Right renal cortex interstitium (tissue), 3 donors: ENCODE data around the gene RBM27. TPM values are rescaled to one million over a fixed set of nuclear protein-coding genes. Genes with fewer than 3 reads are reported as not detected.
"Not testable (repeated sequence)": the region's sequence is repeated elsewhere in the genome, so short reads cannot be mapped to it uniquely, and the experiment has no call there.

Experiments used
- DNase-seq, 3 donors: peaks; one replicate each; pipeline ENCODE4 v3.0.0-alpha.2; 2013; ENCODE audit warnings: low read depth in 3 of 3, low spot score in 2 of 3
- polyA plus RNA-seq, 3 donors: library from polyadenylated mRNA; unstranded; fragments of 120-200 nt; gene quantifications; one replicate each; pipeline ENCODE4 v1.2.1, GENCODE V29; 2013; ENCODE audit not compliant: insufficient read length in 3 of 3

RBM27 gene
- polyA plus RNA-seq, 3 donors: 28.5 to 31.3 (median 30.6) TPM

DNA sequence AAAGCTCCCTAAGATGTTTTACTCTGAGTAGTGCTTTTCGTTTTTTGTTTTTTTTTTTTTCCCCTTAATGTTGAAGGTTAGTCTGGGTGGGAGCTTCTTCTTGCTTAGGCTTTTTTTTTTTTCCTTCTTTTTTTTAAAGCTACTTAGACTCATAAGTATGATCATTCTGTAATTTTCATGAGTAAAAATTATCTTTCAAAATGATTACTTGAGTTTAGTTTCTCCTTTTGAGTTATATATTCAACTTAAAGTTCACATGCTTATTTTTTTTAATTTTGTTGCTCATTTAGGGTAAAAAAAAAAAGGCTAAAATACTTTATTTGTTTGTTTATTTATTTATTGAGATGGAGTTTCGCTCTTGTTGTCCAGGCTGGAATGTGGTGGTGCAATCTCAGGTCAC, 2.9 kb downstream of the RBM27 start:
- DNase-seq: no peak

DNA sequence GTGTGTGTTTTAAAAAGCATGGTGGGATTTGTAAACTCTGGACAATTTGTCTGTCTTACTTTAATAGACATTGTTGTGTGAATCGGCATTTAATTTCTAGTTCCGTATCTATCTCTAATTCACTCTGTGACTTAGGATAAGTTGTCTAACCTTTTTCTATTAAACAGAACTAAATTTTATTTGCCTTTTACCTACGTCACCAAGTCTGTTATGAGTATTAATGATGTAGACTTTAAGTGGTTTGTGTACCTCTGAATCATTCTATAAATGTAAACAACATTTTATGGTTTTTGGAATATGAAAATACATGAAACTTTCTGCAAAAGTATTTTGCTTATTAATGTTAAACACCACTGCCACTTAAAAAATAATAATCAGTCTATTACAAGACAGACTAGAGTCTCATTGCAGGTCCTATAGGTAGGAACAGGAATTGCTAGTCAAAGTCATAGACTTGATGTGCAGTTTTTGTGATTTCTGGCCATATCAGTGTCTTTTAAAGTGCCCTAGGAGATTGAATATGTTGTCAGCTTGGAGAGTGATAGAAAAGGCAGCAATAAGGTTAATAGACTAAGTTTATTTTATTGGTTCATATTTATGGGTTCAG, 5.6 kb downstream of the RBM27 start:
- no peak for DNase-seq

DNA sequence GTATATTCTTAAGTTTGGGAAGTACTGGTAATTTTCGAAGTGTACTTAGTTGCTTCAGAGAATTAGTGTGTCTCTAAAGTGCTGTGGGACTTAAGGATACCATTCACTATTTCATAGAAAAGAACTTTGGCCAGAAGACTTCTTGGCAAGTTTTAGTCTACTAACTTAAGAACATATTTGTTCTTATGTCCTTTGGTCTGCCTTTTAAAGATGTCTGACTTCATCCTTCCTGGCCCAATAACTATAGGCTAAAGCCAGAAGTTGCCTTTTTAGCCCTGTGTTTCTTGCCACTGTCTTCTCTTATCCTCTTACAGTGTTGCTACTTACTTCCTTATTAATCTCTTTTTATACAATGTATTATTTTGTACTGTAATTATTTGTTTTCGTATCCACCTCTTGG, 6.3 kb downstream of the RBM27 start:
- DNase-seq: no peak

DNA sequence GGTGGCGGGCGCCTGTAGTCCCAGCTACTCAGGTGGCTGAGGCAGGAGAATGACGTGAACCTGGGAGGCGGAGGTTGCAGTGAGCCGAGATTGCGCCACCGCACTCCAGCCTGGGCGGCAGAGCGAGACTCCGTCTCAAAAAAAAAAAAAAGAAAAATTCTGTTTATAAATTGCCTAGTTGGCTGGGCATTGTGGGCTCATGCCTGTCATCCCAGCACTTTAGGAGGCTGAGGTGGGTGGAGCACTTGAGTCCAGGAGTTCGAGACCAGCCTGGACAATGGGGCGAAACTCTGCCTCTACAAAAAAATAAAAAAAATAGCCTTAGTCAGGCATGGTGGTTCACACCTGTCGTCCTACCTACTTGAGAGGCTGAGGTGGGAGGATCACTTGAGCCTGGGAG, 7.4 kb downstream of the RBM27 start:
- DNase-seq: not testable (repeated sequence)

DNA sequence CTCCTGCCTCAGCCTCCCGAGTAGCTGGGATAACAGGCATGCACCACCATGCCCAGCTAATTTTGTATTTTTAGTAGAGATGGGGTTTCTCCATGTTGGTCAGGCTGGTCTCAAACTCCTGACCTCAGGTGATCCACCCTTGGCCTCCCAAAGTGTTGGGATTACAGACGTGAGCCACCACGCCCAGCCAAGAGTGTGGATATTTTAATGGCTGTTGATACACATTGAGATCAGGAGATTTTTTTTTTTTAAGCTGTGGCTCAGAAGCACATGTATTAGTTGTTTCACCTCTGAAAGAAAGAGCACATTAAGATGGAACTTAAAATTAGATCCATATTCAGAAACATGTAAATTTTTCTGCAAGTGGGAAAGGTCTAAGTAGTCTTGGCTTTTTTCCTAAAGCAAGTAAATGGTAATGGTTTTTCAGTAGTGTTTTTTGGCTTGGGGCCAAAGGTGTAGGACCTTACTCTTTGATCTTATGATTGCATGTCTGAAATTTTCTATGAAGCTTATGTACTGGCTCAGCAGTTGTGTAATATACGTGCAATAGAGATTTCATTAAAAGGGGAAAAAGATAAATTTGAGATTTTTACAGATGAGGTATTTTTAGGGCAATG, 9.9 kb downstream of the RBM27 start:
- no peak for DNase-seq

DNA sequence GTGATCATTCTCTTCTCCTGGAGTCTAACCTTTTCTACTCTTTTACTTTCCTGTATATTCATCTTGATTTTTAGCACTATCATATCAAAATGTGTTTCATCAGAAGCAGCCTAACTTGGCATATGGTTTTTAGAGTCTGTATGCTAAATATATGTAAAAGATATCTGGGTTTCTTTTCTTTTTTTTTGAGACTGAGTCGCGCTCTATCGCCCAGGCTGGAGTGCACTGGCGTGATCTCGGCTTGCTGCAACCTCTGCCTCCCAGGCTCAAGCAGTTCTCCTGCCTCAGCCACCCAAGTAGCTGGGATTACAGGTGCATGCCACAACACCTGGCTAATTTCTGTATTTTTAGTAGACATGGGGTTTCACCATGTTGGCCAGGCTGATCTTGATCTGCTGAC, 11.5 kb downstream of the RBM27 start:
- DNase-seq: not testable (repeated sequence)

DNA sequence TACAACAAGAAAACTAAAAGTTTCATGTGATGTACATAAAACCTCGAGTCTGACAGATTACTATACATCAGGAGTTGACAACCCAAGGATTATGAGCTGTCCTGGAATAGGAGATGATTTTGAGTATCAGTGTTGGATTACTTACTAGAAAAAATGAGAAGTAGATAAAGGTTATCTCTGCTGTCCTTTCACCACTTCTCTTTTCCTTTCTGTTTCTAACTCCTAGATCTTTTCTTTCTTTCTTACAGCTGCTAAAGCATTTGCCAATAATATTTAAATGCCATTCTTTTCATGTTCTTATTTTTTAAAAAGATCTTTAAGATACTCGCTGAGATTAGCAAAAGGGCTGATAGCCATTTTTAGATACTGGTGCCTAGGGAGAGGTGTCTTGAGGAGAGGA, 14.8 kb downstream of the RBM27 start:
- DNase-seq: no peak

DNA sequence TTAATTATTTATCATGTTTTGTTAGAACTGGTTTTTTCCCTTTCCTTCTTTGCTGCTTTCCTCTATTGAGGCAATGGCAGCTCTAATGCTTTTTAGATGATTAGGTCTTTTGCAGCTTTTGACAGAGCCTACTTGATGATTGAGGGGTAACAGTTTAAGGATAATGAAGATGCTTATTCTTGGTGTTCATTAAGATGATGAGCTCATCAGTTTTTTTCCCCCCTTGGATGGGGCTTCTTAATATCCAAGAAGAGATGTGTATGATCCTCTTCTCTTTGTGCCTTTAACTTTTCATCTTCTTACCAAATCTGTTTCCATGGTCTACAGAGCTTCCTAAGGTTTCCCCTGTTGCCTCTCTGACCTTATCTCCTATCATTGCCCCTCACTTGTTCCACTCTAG, 15.8 kb downstream of the RBM27 start:
- no peak for DNase-seq

DNA sequence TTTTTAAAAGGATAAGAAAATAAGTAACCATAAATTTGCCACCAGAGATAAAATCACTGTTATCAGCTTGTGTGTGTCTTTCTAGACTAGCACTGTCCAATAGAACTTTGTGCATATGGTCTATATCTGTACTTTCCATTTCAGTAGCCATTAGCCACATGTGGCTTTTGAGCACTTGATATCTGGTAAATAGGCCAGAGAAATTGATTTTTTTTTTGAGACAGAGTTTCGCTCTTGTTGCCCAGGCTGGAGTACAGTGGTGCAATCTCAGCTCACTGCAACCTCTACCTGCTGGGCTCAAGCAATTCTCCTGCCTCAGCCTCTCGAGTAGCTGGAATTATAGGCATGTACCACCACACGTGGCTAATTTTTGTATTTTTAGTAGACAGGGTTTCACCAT, 17.8 kb downstream of the RBM27 start:
- DNase-seq: no peak

DNA sequence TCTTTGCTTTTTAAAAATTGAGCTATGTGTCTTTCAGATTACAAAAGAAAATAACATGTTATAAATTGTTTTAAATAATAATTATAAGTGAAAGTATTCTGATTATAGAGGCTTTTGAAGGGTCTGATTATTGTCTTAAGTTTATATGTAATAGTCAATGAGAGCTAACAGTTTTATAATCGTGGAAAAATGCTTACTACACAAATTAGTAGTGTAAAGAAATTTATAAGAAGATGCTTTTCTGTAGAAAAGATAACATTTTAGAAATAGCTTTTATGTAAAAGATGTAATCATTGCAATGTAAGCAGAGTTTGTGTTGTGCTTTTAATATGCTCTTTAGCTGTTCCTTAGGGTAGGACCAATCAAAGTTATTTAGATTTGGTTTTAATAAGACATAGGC, 18.6 kb downstream of the RBM27 start:
- DNase-seq: no peak

DNA sequence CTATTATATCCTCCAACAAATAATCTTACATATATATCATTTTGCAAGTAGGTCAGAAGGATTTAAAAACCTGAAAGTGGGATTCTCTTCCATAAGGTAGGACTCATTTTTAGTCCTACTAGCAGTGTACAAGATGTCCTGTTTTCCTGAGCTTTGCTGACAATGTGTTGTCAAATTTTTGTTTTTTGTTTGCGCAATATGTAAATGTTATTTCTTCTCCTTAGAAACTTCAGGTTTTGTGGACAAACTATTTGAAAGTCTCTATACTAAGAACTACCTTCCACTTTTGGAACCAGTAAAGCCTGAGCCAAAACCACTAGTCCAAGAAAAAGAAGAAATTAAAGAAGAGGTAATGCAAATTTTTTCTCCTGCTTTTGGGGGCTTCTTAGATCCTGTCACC, 19.8 kb downstream of the RBM27 start:
- DNase-seq: no peak

DNA sequence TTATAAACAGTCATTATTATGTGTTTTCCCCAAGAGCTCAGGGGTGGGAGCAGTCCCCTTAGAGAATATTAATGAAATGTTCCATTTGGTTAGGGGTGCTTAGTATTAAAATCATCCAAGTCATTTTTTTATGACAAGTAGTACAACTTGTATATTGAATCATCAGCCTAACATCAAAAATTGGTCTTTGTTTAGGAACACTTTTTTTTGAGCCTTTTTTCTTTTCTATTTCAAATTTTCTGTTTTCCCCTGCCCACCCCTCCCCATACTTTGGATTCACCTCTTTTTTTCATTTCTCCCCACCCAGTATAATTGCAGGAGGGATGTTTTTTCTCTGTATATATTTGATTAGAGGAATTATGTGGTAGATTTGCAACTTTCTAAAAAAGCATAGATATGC, 25.8 kb downstream of the RBM27 start:
- DNase-seq: no peak

DNA sequence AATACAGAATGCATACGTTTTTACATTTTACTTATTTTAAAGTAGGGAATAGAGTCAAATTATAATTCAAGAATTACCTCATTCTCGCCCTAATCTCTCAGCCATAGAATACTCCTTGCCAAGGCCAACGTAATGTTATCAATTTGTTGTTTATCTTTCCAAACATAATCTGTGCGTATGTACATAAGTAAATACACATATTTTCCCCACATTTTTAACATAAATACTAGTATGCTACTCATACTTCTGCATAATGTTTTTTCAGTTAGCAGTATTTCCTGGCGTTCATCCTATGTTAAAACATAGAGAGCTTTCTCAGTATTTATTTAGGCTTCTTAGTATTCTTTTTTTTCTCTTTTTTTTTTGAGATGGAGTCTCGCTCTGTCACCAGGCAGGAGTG, 28.8 kb downstream of the RBM27 start:
- no peak for DNase-seq

DNA sequence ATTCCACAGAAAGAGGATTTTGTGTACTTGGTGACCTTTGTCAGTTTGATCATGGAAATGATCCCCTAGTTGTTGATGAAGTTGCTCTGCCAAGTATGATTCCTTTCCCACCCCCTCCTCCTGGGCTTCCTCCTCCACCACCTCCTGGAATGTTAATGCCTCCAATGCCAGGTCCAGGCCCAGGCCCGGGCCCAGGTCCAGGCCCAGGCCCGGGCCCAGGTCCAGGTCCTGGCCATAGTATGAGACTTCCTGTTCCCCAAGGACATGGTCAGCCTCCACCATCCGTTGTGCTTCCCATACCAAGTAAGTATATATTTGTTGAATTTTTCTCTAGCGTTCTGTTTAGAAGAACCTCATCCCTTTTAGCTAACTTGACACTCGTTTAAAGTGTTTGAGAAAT, 30.0 kb downstream of the RBM27 start:
- DNase-seq: no peak

DNA sequence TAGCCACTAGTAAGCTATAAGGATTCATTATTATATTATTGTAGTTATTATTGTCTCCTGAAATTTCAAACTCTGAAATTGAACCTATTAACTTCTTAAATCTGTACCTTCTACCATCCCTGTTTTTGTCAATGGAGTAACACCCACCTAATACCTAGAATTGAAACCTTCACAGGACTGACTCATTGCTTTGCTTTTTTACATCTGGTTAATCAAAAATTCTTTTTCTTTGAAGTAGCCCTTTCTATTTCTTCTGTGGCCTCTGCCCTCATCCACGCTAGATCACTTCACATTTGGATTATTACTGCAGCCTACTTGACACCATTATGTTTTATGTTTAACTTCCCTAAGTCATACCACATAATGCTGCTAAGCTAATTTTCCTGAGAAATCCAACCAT, 35.6 kb downstream of the RBM27 start:
- DNase-seq: no peak

DNA sequence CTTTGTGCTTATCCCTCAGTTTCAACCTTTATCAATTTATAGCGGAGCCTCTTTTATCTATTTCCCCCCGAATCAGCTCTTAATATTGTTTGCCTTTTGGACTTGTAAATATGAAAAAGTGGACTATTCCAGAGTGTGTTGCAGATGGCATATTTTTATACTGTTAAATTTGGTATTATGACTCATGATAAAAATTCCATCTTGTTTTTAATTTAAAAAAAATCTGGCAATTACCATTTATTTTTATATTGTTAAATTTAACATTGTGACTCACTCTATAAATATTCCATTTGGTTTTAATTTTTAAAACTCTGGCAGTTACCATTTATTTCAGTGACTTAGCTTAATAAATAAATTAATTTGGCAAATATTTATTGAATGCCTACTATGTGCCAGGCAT, 37.5 kb downstream of the RBM27 start:
- DNase-seq: no peak

DNA sequence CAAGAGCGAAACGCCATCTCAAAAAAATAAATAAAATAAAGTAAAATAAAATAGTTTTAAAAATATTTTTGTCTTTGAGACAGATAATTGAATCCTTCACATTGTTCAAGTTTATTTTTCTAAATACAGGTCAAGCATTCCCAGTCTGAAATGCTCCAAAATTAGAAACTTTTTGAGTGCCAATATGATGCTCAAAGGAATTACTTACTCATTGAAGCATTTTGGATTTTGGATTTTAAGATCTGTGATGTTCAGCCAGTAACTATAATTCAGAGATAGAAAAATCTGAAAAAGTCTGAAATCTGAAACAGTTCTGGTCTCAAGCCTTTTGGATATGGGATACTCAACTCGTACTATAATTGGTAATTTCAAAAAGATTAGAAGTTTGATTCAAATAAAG, 39.8 kb downstream of the RBM27 start:
- DNase-seq: no peak

DNA sequence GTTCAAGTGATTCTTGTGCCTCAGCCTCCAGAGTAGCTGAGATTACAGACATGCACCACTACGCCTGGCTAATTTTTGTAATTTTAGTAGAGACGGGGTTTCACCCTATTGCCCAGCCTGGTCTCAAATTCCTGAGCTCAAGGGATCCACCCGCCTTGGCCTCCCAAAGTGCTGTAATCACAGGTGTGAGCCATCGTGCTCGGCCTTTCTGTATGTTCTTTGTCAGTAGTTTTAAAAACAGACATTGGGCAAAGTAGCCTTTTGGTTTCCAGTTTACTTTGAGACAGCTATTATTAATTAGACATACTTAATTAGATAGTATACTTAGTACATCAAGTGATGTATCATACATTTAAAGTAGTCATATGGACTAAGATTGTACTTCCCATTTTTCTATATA, 45.2 kb downstream of the RBM27 start:
- no peak for DNase-seq

DNA sequence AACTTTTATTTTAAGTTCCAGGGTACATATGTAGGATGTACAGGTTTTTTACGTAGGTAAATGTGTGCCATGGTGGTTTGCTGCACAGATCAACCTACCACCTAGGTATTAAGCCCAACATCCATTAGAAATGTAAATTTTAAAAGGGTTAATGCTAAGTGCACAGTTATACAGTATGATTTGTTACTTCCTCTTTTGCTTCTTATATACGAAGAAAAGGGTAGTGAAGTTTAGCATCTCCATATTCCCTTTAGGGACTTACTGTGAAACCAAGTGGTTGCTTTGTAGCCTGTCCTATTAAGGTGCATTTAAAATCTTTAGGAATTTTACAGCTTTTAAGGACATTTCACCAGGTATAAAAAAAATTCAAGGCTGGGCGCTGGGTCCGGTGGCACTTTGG, 46.4 kb downstream of the RBM27 start:
- DNase-seq: no peak
